ENCODE results near the gene SPTSSB.

Gene SPTSSB

GRCh38 chr3:161316006-161316689 lies 55.2 kb downstream of the SPTSSB start:
- intact Hi-C loops (cut with DNase I; ENCODE audit: low total_unique reads) = no loop called here
- H3K4me1 ChIP-seq = no peaks in the 10 kb centered on the region

GRCh38 chr3:161314836-161315395 lies 56.4 kb downstream of the SPTSSB start:
- intact Hi-C loops (cut with DNase I; ENCODE audit: low total_unique reads) = no loop called here
- H3K4me3 ChIP-seq = no peak overlapping the region
- H3K9me3 ChIP-seq = no peaks in the 10 kb centered on the region
- no peak for DNase-seq
- no peaks in the 10 kb centered on the region for H3K4me1 ChIP-seq
- H3K27ac ChIP-seq = no peak overlapping the region
- no peaks in the 10 kb centered on the region for H3K27me3 ChIP-seq
- no peaks in the 10 kb centered on the region for H3K36me3 ChIP-seq
- TF ChIP-seq, protein P1, sequence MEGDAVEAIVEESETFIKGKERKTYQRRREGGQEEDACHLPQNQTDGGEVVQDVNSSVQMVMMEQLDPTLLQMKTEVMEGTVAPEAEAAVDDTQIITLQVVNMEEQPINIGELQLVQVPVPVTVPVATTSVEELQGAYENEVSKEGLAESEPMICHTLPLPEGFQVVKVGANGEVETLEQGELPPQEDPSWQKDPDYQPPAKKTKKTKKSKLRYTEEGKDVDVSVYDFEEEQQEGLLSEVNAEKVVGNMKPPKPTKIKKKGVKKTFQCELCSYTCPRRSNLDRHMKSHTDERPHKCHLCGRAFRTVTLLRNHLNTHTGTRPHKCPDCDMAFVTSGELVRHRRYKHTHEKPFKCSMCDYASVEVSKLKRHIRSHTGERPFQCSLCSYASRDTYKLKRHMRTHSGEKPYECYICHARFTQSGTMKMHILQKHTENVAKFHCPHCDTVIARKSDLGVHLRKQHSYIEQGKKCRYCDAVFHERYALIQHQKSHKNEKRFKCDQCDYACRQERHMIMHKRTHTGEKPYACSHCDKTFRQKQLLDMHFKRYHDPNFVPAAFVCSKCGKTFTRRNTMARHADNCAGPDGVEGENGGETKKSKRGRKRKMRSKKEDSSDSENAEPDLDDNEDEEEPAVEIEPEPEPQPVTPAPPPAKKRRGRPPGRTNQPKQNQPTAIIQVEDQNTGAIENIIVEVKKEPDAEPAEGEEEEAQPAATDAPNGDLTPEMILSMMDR (IDR thresholded peaks at IDR 0.05) = no peak

More at GRCh38 chr3:161316006-161316689, 55.2 kb downstream of the SPTSSB start:
- DNase-seq = no peak
- Histone ChIP-seq H3K9me3 (peaks cover 0 to 3% (median 0%) of the 10 kb centered on the region in 3 donors), H3K27me3 (no peaks in the 10 kb centered on the region), H3K36me3 (no peaks in the 10 kb centered on the region), H3K4me3 (no peak overlapping the region), H3K27ac (no peak overlapping the region)
- TF ChIP-seq, protein P1 (IDR thresholded peaks at IDR 0.05) = no peak

GRCh38 chr3:161310649-161311423 lies 60.5 kb downstream of the SPTSSB start:
- TF ChIP-seq, protein P1 (IDR thresholded peaks at IDR 0.05) = no peak
- H3K4me1 ChIP-seq = no peaks in the 10 kb centered on the region
- intact Hi-C loops (cut with DNase I; ENCODE audit: low total_unique reads) = no loop called here
- no peaks in the 10 kb centered on the region for H3K9me3 ChIP-seq
- no peak overlapping the region for H3K4me3 ChIP-seq
- no peaks in the 10 kb centered on the region for H3K27me3 ChIP-seq
- no peak overlapping the region for H3K27ac ChIP-seq
- DNase-seq = no peak
- H3K36me3 ChIP-seq = no peaks in the 10 kb centered on the region

DNA sequence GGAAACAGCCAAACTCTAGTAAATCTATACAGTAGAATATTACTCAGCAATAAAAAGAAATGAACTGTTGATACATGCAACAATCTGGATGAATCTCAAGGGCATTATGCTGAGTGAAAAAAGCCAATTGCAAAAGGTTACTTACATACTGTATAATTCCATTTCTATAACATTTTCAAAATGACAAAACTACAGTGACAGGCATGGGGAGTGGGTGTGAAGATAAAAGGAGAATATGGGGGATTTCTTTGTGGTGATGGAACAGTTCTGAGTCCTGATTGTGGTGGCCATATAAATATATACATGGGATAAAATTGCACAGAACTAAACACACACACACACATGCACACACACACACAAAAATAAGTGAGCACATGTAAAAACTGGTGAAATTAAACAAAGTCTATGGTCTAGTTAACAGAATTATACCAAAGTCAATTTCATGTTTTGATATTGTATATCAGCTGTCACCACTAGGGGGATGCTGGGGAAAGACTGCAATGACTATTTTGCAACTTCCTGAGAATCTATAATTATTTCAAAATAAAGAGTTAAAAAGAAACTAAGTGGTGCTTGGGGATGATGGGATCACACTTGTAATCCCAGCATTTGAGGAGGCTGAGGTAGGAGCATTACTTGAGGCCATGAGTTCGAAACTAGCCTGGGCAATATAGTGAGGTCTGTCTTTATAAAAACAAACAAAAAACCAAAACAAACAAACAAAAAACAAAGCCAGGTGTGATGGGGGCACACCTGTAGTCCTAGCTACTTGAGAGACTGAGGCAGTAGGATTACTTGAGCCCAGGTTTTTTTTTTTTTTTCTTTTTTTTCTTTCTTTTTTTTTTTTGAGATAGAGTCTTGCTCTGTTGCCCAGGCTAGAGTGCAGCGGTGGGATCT lies 66.0 kb downstream of the SPTSSB start:
- Histone ChIP-seq H3K27ac (no peak overlapping the region), H3K36me3 (no peaks in the 10 kb centered on the region), H3K9me3 (no peaks in the 10 kb centered on the region), H3K4me1 (no peaks in the 10 kb centered on the region), H3K4me3 (no peak overlapping the region), H3K27me3 (no peaks in the 10 kb centered on the region)
- TF ChIP-seq, protein P1 (IDR thresholded peaks at IDR 0.05) = peak; percentile 32 to 33
- no peak for DNase-seq
- intact Hi-C loops (cut with DNase I; ENCODE audit: low total_unique reads) = no loop called here

- no peak for DNase-seq
- Histone ChIP-seq H3K27ac (no peak overlapping the region), H3K4me1 (no peaks in the 10 kb centered on the region), H3K36me3 (no peaks in the 10 kb centered on the region), H3K4me3 (no peak overlapping the region), H3K27me3 (no peaks in the 10 kb centered on the region), H3K9me3 (no peaks in the 10 kb centered on the region)
- intact Hi-C loops (cut with DNase I; ENCODE audit: low total_unique reads) = no loop called here
- TF ChIP-seq, protein P1 (IDR thresholded peaks at IDR 0.05) = no peak
These were observed 74.5 kb downstream of the SPTSSB start for GRCh38 chr3:161296814-161297213.
